H9 (cell line): ENCODE measurements around the gene DNLZ. TPM values are rescaled to one million over a fixed set of nuclear protein-coding genes. Genes with fewer than 3 reads are reported as not detected.

Source experiments
- DNase-seq: peaks from one replicate; pipeline ENCODE4 v3.0.0-alpha.2; 2017
- H2AFZ ChIP-seq: one replicate; pipeline ENCODE4 v1.6.1; 2013; ENCODE audit warnings: mild to moderate bottlenecking, low read length, control low read depth, moderate library complexity
- H2AK5ac ChIP-seq: 2 replicates; pipeline ENCODE4 v1.6.1; 2013; ENCODE audit warnings: low read length, control low read depth, mixed read lengths; ENCODE audit not compliant: insufficient read length
- H2BK120ac ChIP-seq: one replicate; pipeline ENCODE4 v1.6.1; 2013; ENCODE audit warnings: low read depth, mild to moderate bottlenecking, low read length, control low read depth, inconsistent platforms; ENCODE audit not compliant: poor library complexity, severe bottlenecking
- H2BK12ac ChIP-seq: 2 replicates; pipeline ENCODE4 v1.6.1; 2013; ENCODE audit warnings: low read length, control low read depth, mixed read lengths, low read depth; ENCODE audit not compliant: insufficient read length
- H2BK15ac ChIP-seq: 2 replicates; pipeline ENCODE4 v1.6.1; 2013; ENCODE audit warnings: low read depth, low read length, control low read depth
- H2BK20ac ChIP-seq: one replicate; pipeline ENCODE4 v1.6.1; 2013; ENCODE audit warnings: low read depth, mild to moderate bottlenecking, low read length, control low read depth, inconsistent platforms; ENCODE audit not compliant: poor library complexity, severe bottlenecking
- H2BK5ac ChIP-seq: 2 replicates; pipeline ENCODE4 v1.6.1; 2013; ENCODE audit warnings: low read length, control low read depth, mixed read lengths; ENCODE audit not compliant: insufficient read length
- H3K14ac ChIP-seq: 2 replicates; pipeline ENCODE4 v1.6.1; 2013; ENCODE audit warnings: low read length, control low read depth; ENCODE audit not compliant: insufficient read depth
- H3K18ac ChIP-seq: 2 replicates; pipeline ENCODE4 v1.6.1; 2013; ENCODE audit warnings: low read depth, mild to moderate bottlenecking, mixed read lengths, low read length, control low read depth; ENCODE audit not compliant: insufficient read length
- H3K23ac ChIP-seq: 2 replicates; pipeline ENCODE4 v1.6.1; 2013; ENCODE audit warnings: low read length, control low read depth, mixed read lengths, low read depth; ENCODE audit not compliant: insufficient read length
- H3K23me2 ChIP-seq: 2 replicates; pipeline ENCODE4 v1.6.1; 2013; ENCODE audit warnings: low read depth, mild to moderate bottlenecking, mixed read lengths, low read length, control low read depth; ENCODE audit not compliant: insufficient read length, poor library complexity, severe bottlenecking
- H3K27ac ChIP-seq: 2 replicates; pipeline ENCODE4 v1.5.1; 2013; ENCODE audit warnings: low read length, control low read depth, mixed read lengths, low read depth; ENCODE audit not compliant: insufficient read length
- H3K27me3 ChIP-seq: 2 replicates; pipeline ENCODE4 v1.6.1; 2013; ENCODE audit warnings: low read length, control low read depth, inconsistent platforms; ENCODE audit not compliant: insufficient read depth
- H3K4ac ChIP-seq: 2 replicates; pipeline ENCODE4 v1.6.1; 2013; ENCODE audit warnings: low read depth, mild to moderate bottlenecking, control low read depth, inconsistent platforms, low read length, moderate library complexity
- H3K4me1 ChIP-seq: 2 replicates; pipeline ENCODE4 v1.6.1; 2013; ENCODE audit warnings: low read length, control low read depth, inconsistent platforms; ENCODE audit not compliant: insufficient read depth
- H3K4me2 ChIP-seq: 2 replicates; pipeline ENCODE4 v1.6.1; 2013; ENCODE audit warnings: low read length, control low read depth, mixed read lengths; ENCODE audit not compliant: insufficient read length, insufficient read depth
- H3K56ac ChIP-seq: 2 replicates; pipeline ENCODE4 v1.6.1; 2013; ENCODE audit warnings: low read depth, mild to moderate bottlenecking, mixed read lengths, low read length, control low read depth; ENCODE audit not compliant: insufficient read length
- H3K79me1 ChIP-seq: 2 replicates; pipeline ENCODE4 v1.6.1; 2013; ENCODE audit warnings: low read depth, mild to moderate bottlenecking, moderate library complexity, low read length, control low read depth, inconsistent platforms; ENCODE audit not compliant: insufficient read depth, poor library complexity, severe bottlenecking
- H3K79me2 ChIP-seq: 2 replicates; pipeline ENCODE4 v1.6.1; 2013; ENCODE audit warnings: low read length, control low read depth, inconsistent platforms; ENCODE audit not compliant: insufficient read depth
- H3K9ac ChIP-seq: 2 replicates; pipeline ENCODE4 v1.6.1; 2013; ENCODE audit warnings: low read length, control low read depth, mixed read lengths; ENCODE audit not compliant: insufficient read length; ENCODE audit errors: extremely low read depth
- H3K9me3 ChIP-seq: one replicate; pipeline ENCODE4 v1.6.1; 2013; ENCODE audit warnings: low read depth, low read length, inconsistent platforms; ENCODE audit not compliant: control insufficient read depth
- H3T11ph ChIP-seq: one replicate; pipeline ENCODE4 v1.6.1; 2013; ENCODE audit warnings: mild to moderate bottlenecking, low read length, control low read depth, inconsistent platforms
- H4K20me1 ChIP-seq: one replicate; pipeline ENCODE4 v1.6.1; 2013; ENCODE audit not compliant: control insufficient read depth, insufficient read length, insufficient read depth
- H4K5ac ChIP-seq: 2 replicates; pipeline ENCODE4 v1.6.1; 2013; ENCODE audit warnings: low read depth, mild to moderate bottlenecking, mixed read lengths, low read length, control low read depth; ENCODE audit not compliant: insufficient read length
- H4K8ac ChIP-seq: replicated peaks from 2 replicates; pipeline ENCODE4 v1.6.1; 2013; ENCODE audit warnings: low read length, control low read depth, mixed read lengths, low read depth; ENCODE audit not compliant: insufficient read length
- H4K91ac ChIP-seq: 2 replicates; pipeline ENCODE4 v1.6.1; 2013; ENCODE audit warnings: low read depth, mild to moderate bottlenecking, moderate library complexity, mixed read lengths, low read length, control low read depth; ENCODE audit not compliant: insufficient read length
- H3K27ac Mint-ChIP-seq, 3 experiments: 2 replicates in 2 of 3; 3 replicates in 1 of 3; pipeline ENCODE4 v1.8.0; 2020 to 2021; ENCODE audit warnings: mixed read lengths in 3 of 3, mild to moderate bottlenecking in 1 of 3, moderate library complexity in 1 of 3
- H3K27me3 Mint-ChIP-seq: 2 replicates; pipeline ENCODE4 v1.8.0; 2021; ENCODE audit warnings: low read depth, mild to moderate bottlenecking, moderate library complexity, mixed read lengths
- H3K36me3 Mint-ChIP-seq, 3 experiments: 2 replicates in 2 of 3; 3 replicates in 1 of 3; pipeline ENCODE4 v1.8.0; 2020 to 2021; ENCODE audit warnings: low read depth in 3 of 3, mixed read lengths in 3 of 3; ENCODE audit not compliant: insufficient read depth in 1 of 3
- H3K4me1 Mint-ChIP-seq, 2 experiments: 2 replicates each; pipeline ENCODE4 v1.8.0; 2020; ENCODE audit warnings: mixed read lengths in 2 of 2
- H3K4me3 Mint-ChIP-seq, 2 experiments: 2 replicates in 1 of 2; 3 replicates in 1 of 2; pipeline ENCODE4 v1.8.0; 2020 to 2021; ENCODE audit warnings: mild to moderate bottlenecking in 2 of 2, mixed read lengths in 2 of 2, moderate library complexity in 1 of 2
- H3K9me3 Mint-ChIP-seq, 2 experiments: 2 replicates in 1 of 2; 3 replicates in 1 of 2; pipeline ENCODE4 v1.8.0; 2020; ENCODE audit warnings: mild to moderate bottlenecking in 2 of 2, mixed read lengths in 2 of 2, moderate library complexity in 1 of 2
- CTCF ChIP-seq: fragments of 200-600 bp; sonication (generic); conservative IDR thresholded peaks from 3 replicates; pipeline ENCODE4 v1.8.0; 2021; ENCODE audit warnings: antibody characterized with exemption, mild to moderate bottlenecking
- WGBS: extraction: QIAGEN DNeasy Blood & Tissue Kit; methylation state at CpG from one replicate; pipeline ENCODE4 v1.1.7; 2013; ENCODE audit warnings: missing lambda C conversion rate, low lambda C conversion rate, mixed read lengths; ENCODE audit not compliant: insufficient read length; ENCODE audit errors: extremely low coverage; 5-methylcytosine and 5-hydroxymethylcytosine counted together
- total RNA-seq: library from RNA; stranded (reverse); gene quantifications from 2 replicates; pipeline ENCODE4 v1.2.1, GENCODE V29; 2021

Gene DNLZ
- total RNA-seq, 1 experiment from 2014 or later = 24.8 TPM

GRCh38 chr9:136336881-136337280 is 26.7 kb downstream of the DNLZ start:
- H3K4ac ChIP-seq = no peak overlapping the region
- H3K23me2 ChIP-seq = no peaks in the 10 kb centered on the region
- H4K20me1 ChIP-seq = no peaks in the 10 kb centered on the region
- no peak overlapping the region for H2BK20ac ChIP-seq
- H2AFZ ChIP-seq = no peak overlapping the region
- no peaks in the 10 kb centered on the region for H3K79me2 ChIP-seq
- no peak overlapping the region for H2AK5ac ChIP-seq
- no peak overlapping the region for H3K56ac ChIP-seq
- no peak overlapping the region for H2BK5ac ChIP-seq
- no peaks in the 10 kb centered on the region for H3K79me1 ChIP-seq
- H3T11ph ChIP-seq = no peak overlapping the region
- H3K9me3 Mint-ChIP-seq = no peaks in the 10 kb centered on the region
- H3K27me3 Mint-ChIP-seq = no peaks in the 10 kb centered on the region
- H3K9ac ChIP-seq = no peak overlapping the region
- H4K8ac ChIP-seq = no peak overlapping the region
- H3K9me3 ChIP-seq = no peaks in the 10 kb centered on the region
- no peak overlapping the region for H3K27ac Mint-ChIP-seq
- H3K4me3 Mint-ChIP-seq = no peak overlapping the region
- no peak overlapping the region for H3K23ac ChIP-seq
- H3K27ac ChIP-seq = no peak overlapping the region
- H2BK12ac ChIP-seq = no peak overlapping the region
- no peaks in the 10 kb centered on the region for H3K4me1 ChIP-seq
- no peak overlapping the region for H4K5ac ChIP-seq
- no peak overlapping the region for H2BK15ac ChIP-seq
- H3K4me1 Mint-ChIP-seq = peaks cover 2 to 11% of the 10 kb centered on the region in 2 experiments; a peak in 3 of 4 replicates
- H3K14ac ChIP-seq = no peak overlapping the region
- no CpG with 5 or more reads among the region's 23 CpGs for WGBS
- no peaks in the 10 kb centered on the region; a peak in 1 of 7 replicates for H3K36me3 Mint-ChIP-seq
- H3K4me2 ChIP-seq = no peak overlapping the region
- no peak for TF ChIP-seq CTCF
- no peaks in the 10 kb centered on the region for H3K27me3 ChIP-seq
- no peak for DNase-seq
- no peak overlapping the region for H2BK120ac ChIP-seq
- H4K91ac ChIP-seq = no peak overlapping the region
- H3K18ac ChIP-seq = no peak overlapping the region
